8988T (cell line): ENCODE results near the gene UBL4B.
"Not testable (repeated sequence)": the region's sequence is repeated elsewhere in the genome, so short reads cannot be mapped to it uniquely, and the experiment has no call there.

ENCODE experiments used
- DNase-seq: peaks from one replicate; pipeline ENCODE4 v3.0.0; 2011

Gene UBL4B, protein sequence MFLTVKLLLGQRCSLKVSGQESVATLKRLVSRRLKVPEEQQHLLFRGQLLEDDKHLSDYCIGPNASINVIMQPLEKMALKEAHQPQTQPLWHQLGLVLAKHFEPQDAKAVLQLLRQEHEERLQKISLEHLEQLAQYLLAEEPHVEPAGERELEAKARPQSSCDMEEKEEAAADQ

GRCh38 chr1:110112143-110112542, at the start of gene UBL4B:
TSS of gene UBL4B (plus strand) at chr1:110112443. CDS start at chr1:110112535, 92 bp downstream.
- DNase-seq = no peak

GRCh38 chr1:110062612-110063011, 49.6 kb upstream of the UBL4B start:
- no peak for DNase-seq

GRCh38 chr1:110063781-110064180, 48.5 kb upstream of the UBL4B start:
- DNase-seq = no peak

DNA sequence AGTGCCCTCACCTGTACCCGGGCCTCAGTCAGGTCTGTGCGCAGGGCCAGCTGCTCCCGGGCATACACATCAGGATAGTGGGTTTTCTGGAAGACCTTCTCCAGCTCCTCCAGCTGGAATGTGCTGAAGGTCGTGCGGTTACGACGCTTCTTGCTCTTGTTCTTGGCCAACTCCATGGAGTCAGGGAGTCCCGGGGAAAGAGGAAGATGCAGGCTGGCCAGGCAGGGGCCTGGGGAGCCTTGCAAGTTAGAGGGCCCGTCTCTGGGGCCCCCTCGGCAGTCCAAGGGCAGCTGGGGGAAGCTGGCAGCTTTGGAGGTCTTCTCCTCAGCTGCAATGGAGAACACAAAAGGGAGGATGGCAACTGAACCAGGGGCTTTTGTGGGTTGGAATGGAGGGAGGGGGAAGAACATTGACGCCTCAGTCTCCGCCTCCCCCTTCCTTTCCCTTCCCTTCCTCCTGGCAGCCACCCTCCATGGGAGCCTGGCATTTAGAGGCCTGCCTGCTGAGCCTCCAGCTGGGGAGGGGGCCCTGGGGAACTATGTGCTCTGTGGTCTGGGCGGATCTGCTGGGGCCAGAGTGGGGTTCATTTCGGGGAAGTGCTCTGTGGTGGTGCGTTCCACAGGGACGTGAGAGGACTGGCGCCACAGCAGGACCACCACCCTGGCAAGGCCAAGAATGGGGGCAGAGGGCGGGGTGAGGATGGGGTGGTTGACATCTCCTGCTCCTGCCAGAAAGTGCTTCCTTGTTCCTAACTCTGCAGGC, 47.5 kb upstream of the UBL4B start:
- no peak for DNase-seq

GRCh38 chr1:110065841-110066240, 46.4 kb upstream of the UBL4B start:
- DNase-seq = no peak

GRCh38 chr1:110067479-110067892, 44.8 kb upstream of the UBL4B start:
- DNase-seq = no peak

GRCh38 chr1:110067893-110068645, 44.2 kb upstream of the UBL4B start:
- DNase-seq = no peak

- DNase-seq = no peak
Measured at GRCh38 chr1:110068646-110069403, 43.4 kb upstream of the UBL4B start.

DNA sequence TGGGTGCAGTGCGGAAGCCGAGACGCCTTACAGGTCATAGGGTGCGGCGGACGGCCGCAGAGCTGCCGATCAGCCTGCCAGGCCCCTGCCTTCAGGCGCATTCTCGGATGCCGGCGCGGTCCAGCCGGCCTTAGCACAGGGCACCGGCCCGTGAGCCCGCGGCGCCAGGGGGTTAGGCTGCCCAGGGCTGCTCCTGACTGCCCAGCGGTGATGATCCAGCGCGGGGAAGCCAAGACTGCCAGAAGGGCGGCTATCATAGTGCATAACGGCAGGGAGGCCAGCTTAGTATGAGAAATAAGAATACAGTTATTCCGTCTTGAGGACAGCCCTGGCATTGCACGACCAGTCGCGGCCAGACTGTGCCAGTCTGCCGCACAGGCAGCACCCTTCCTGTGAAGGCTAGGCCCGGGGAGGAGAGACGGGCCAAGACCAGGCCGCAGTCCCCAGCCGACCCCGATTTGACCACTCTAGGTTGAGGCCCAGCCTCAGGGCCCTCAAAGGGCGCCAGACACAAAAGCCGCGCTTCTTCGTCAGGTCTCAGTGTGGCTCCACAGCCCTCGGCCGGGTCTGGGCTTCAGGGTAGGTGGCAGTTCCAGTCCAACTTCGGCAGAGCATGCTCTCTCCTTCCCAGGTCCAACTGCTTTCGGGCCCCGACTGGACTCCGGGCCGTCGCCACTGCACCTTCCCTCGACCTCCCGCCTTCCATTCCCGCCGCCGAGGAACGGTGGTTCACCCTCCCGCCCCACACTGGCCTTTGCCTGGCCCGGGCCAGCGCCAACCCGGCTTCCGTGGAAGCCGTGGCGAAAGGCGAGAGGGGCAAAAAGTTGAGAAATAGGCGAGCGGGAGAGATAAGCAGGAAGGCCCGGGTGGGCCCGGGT, 42.6 kb upstream of the UBL4B start:
- DNase-seq = no peak

GRCh38 chr1:110070282-110070669, 42.0 kb upstream of the UBL4B start:
- DNase-seq = no peak

- DNase-seq = no peak
Measured at GRCh38 chr1:110070671-110071242, 41.5 kb upstream of the UBL4B start, which contains the start of gene ALX3. TSS of gene ALX3 (minus strand) at chr1:110070672. CDS start at chr1:110070612, 60 bp downstream.

DNA sequence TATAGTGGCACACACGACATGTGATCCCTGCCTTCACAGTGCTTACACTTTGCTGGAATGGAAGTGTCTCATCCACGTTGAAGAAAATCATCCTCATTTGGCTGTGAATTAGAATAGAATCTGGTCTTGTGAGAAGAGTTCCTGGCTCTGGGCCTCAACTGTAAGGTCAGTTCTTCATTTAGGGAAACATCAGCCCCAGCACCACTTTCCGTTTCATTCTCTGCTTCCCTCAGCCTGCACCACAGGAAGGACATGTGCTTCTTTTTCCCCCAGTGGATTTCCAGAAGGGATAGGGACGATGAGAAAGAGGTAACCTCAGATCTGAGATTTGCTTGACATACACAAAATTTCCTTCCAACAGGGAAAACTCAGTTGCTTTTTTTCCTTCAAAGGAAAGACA, 38.1 kb upstream of the UBL4B start:
- DNase-seq = no peak

DNA sequence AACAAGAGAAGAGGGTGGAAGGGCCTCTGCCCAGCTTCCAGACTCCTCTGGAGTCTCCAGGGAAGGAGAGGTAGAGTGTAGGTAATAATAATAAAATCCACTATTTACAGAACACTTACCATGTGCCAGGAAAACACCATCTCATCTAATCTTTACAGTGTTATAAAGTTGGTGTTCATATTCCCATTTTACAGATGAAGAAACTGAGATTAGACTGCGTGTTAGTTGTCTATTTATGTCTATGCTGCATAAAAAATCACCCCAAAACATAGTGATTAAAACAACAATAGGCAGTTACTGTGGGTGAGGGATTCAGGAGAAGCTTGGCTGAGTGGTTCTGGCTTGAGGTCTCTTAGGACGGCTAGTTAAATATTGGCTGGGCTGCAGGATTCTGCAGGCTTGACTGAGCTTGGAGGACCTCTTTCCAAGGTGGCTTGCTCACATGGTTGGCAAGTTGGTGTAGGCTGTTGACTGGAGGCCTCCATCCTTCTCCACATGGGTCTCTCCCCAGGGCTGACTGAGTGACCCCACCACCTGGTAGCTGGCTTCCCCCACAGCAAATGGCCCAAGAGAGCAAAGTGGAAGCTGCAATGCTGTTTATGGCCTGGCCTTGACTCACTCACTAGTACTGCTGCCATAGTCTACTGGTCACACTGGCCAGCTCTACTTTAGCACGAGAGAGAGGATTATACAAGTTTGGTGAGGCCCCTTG, 35.3 kb upstream of the UBL4B start:
- DNase-seq = no peak

GRCh38 chr1:110079995-110080394, 32.2 kb upstream of the UBL4B start:
- DNase-seq = not testable (repeated sequence)

- DNase-seq = no peak
Measured at GRCh38 chr1:110081061-110081460, 31.2 kb upstream of the UBL4B start.

GRCh38 chr1:110082477-110082876, 29.8 kb upstream of the UBL4B start:
- DNase-seq = no peak

DNA sequence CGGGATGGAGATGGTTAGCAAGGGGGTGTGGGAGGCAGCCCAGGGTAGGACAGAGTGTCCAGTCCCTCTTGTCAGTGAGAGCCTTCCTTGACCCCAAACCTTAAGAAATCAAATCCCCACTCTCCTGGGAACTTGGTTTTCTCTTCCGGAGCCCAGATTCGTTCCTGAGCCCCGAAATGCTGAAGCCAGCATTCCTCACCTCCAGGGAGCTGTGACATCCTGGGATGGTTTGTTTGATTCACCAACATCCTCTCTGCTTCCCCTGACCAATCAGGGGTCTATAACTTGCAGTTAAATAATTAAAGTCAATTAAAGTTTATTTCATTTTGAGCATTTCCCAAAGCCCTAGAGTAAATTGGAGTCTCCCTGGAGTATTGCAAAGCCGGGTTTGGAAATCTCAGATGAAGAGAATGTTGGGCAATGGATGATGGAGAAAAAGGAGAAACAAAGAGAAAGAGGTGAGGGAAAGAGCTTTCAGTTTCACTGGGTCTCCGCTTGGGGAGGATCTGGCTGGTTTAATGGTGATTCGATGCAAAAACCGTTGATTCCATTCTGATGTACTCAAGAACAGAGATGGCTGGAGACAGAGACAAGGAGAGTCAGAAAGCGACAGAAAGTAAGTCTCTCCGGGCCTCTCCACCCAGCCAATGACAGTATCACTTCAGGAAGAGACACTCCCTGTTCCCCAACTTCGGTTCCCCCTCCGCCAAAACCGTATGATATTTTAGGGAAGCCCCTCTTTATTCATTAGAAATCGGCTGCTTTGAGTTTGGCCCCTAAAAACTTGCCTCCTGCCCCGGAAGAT, 29.0 kb upstream of the UBL4B start:
- no peak for DNase-seq

DNA sequence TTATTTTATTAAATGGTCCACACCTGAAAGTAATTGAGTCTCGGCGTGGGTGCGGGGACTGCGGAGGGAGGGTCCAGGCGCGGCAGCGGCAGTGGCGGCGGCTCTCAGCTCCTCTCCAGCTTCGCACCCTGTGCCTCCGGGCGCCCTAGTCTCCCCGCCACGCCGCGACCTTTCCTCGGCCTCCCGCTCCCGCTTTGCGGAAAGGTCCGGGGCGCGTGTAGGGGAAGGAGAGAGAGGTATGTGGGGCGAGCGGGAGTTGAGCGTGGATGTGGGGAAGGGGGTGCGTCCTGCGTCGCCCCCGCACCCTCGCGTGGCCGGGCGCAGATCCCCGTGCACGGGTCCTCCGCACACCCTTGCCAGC, 28.4 kb upstream of the UBL4B start:
- DNase-seq = no peak

GRCh38 chr1:110084227-110085078, 27.8 kb upstream of the UBL4B start:
- no peak for DNase-seq
